Fibroblast of the conjunctiva (primary cell): ENCODE results near the gene CCP110.

Source experiments
- DNase-seq: peaks from one replicate; pipeline ENCODE4 v3.0.0-alpha.2; 2010; ENCODE audit warnings: low read depth

CCP110 gene

GRCh38 chr16:19601083-19601976, 77.6 kb downstream of the CCP110 start:
- no peak for DNase-seq
